ENCODE data around the gene ZNF106.

Gene ZNF106

DNA sequence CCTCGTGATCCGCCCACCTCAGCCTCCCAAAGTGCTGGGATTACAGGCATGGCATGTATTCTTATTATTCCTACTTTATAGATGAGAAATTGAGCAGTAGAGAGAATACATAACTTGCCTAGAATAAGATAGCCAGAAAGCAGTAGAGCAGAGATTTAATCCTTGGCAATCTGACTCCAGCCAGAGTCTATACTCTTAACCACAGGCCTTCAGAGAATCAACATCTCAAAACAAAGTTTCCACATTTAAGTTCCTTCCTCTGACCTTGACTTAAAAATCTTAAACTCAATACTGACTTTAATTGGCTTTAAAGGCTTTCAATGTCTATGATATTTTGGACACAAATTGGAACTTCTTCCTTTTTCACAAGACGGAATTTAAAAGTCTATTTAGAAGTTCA is 37.1 kb downstream of the ZNF106 start:
- DNase-seq: no peak
- no peaks in the 10 kb centered on the region for H3K27me3 ChIP-seq
- no peak for TF ChIP-seq CTCF (IDR thresholded peaks at IDR 0.05; ENCODE audit: low read depth, low read length)
- peaks cover 11% of the 10 kb centered on the region for H3K4me1 ChIP-seq
- peaks cover 18% of the 10 kb centered on the region for H3K36me3 ChIP-seq
- no peak overlapping the region for H3K4me3 ChIP-seq (ENCODE audit: low read depth, low read length)
- no peaks in the 10 kb centered on the region for H3K9me3 ChIP-seq

GRCh38 chr15:42450425-42450790 is 40.5 kb downstream of the ZNF106 start:
- no peak for TF ChIP-seq CTCF (IDR thresholded peaks at IDR 0.05; ENCODE audit: low read depth, low read length)
- H3K4me3 ChIP-seq (ENCODE audit: low read depth, low read length): no peak overlapping the region
- no peaks in the 10 kb centered on the region for H3K4me1 ChIP-seq
- no peaks in the 10 kb centered on the region for H3K9me3 ChIP-seq
- no peaks in the 10 kb centered on the region for H3K27me3 ChIP-seq
- H3K36me3 ChIP-seq: peaks cover 45% of the 10 kb centered on the region
- no peak for DNase-seq

GRCh38 chr15:42449770-42450424 is 41.0 kb downstream of the ZNF106 start:
- no peak for TF ChIP-seq CTCF (IDR thresholded peaks at IDR 0.05; ENCODE audit: low read depth, low read length)
- DNase-seq: no peak

GRCh38 chr15:42448281-42448680 is 42.7 kb downstream of the ZNF106 start:
- Histone ChIP-seq H3K9me3 (no peaks in the 10 kb centered on the region), H3K36me3 (peaks cover 56% of the 10 kb centered on the region), H3K27me3 (no peaks in the 10 kb centered on the region), H3K4me1 (no peaks in the 10 kb centered on the region), H3K4me3 (ENCODE audit: low read depth, low read length) (no peak overlapping the region)
- DNase-seq: no peak
- no peak for TF ChIP-seq CTCF (IDR thresholded peaks at IDR 0.05; ENCODE audit: low read depth, low read length)

More at GRCh38 chr15:42449770-42450424, 41.0 kb downstream of the ZNF106 start:
- no peaks in the 10 kb centered on the region for H3K9me3 ChIP-seq
- H3K4me1 ChIP-seq: no peaks in the 10 kb centered on the region
- H3K36me3 ChIP-seq: peaks cover 49% of the 10 kb centered on the region
- no peak overlapping the region for H3K4me3 ChIP-seq (ENCODE audit: low read depth, low read length)
- no peaks in the 10 kb centered on the region for H3K27me3 ChIP-seq

DNA sequence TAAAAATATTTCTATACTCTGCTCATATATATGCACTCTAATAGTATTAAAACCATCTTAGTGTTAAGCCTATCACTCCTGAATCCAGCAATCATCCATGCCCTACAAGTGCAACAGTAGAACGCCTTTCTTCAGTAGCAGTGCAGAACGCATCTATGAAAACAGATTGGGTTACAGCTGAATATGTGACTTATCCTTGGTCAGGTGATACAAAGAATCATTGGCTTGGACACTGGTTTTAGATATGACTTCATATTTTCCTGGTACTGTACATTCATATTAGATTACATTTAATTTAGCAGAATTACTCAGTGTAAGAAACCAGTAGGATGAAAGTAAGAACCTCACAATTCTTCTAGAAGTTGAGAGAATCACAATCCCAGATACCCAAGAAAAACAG is 43.3 kb downstream of the ZNF106 start:
- no peaks in the 10 kb centered on the region for H3K27me3 ChIP-seq
- H3K9me3 ChIP-seq: no peaks in the 10 kb centered on the region
- no peak overlapping the region for H3K4me3 ChIP-seq (ENCODE audit: low read depth, low read length)
- TF ChIP-seq CTCF (IDR thresholded peaks at IDR 0.05; ENCODE audit: low read depth, low read length): no peak
- peaks cover 56% of the 10 kb centered on the region for H3K36me3 ChIP-seq
- no peak for DNase-seq
- no peaks in the 10 kb centered on the region for H3K4me1 ChIP-seq

GRCh38 chr15:42445551-42445950 is 45.4 kb downstream of the ZNF106 start:
- no peak for TF ChIP-seq CTCF (IDR thresholded peaks at IDR 0.05; ENCODE audit: low read depth, low read length)
- peaks cover 54% of the 10 kb centered on the region for H3K36me3 ChIP-seq
- H3K4me1 ChIP-seq: no peaks in the 10 kb centered on the region
- no peaks in the 10 kb centered on the region for H3K27me3 ChIP-seq
- no peak for DNase-seq
- H3K4me3 ChIP-seq (ENCODE audit: low read depth, low read length): no peak overlapping the region
- no peaks in the 10 kb centered on the region for H3K9me3 ChIP-seq
